Small intestine (tissue), 7 donors: ENCODE data around the gene CNOT11. TPM values are rescaled to one million over a fixed set of nuclear protein-coding genes. Genes with fewer than 3 reads are reported as not detected.

Experiments
- DNase-seq, 2 donors: peaks; one replicate each; pipeline versions ENCODE4 v3.0.0 to v3.0.0-alpha.2; 2013
- FAIRE-seq: peaks from 2 replicates; lab custom pipeline; 2012; peaks lifted over from hg19 to GRCh38; lab: Jason Lieb, UNC
- H3K27ac ChIP-seq, 3 donors: one replicate each; pipeline ENCODE4 v1.5.1; 2013; ENCODE audit warnings: low read length in 2 of 3, mild to moderate bottlenecking in 2 of 3, control low read depth in 1 of 3, inconsistent platforms in 1 of 3, low read depth in 1 of 3, moderate library complexity in 1 of 3
- H3K27me3 ChIP-seq, 3 donors: one replicate each; pipeline ENCODE4 v1.6.1; 2013; ENCODE audit warnings: low read length in 3 of 3, inconsistent platforms in 1 of 3; ENCODE audit not compliant: control insufficient read depth in 3 of 3, insufficient read depth in 3 of 3
- H3K36me3 ChIP-seq, 3 donors: one replicate each; pipeline ENCODE4 v1.6.1; 2013; ENCODE audit warnings: low read length in 3 of 3, inconsistent platforms in 1 of 3, low read depth in 1 of 3, mild to moderate bottlenecking in 1 of 3, moderate library complexity in 1 of 3; ENCODE audit not compliant: control insufficient read depth in 3 of 3, insufficient read depth in 2 of 3
- H3K4me1 ChIP-seq, 3 donors: one replicate each; pipeline ENCODE4 v1.6.1; 2013; ENCODE audit warnings: low read length in 2 of 3, inconsistent platforms in 1 of 3, low read depth in 1 of 3, mild to moderate bottlenecking in 1 of 3, moderate library complexity in 1 of 3; ENCODE audit not compliant: control insufficient read depth in 3 of 3, insufficient read depth in 2 of 3
- H3K4me3 ChIP-seq, 3 donors: one replicate each; pipeline ENCODE4 v1.5.1; 2013; ENCODE audit warnings: low read length in 3 of 3, control low read depth in 1 of 3, inconsistent platforms in 1 of 3, low read depth in 1 of 3, mild to moderate bottlenecking in 1 of 3, moderate library complexity in 1 of 3
- H3K9me3 ChIP-seq, 2 donors: one replicate each; pipeline ENCODE4 v1.6.1; 2013; ENCODE audit warnings: low read depth in 1 of 2, low read length in 1 of 2; ENCODE audit not compliant: control insufficient read depth in 2 of 2, insufficient read depth in 1 of 2
- WGBS, 3 donors: extraction: QIAGEN DNeasy Blood & Tissue Kit; methylation state at CpG; one replicate each; pipeline ENCODE4 v1.1.7; 2013; 5-methylcytosine and 5-hydroxymethylcytosine counted together
- polyA plus RNA-seq, 4 donors: library from polyadenylated mRNA; stranded (reverse) in 3 of 4; unstranded in 1 of 4; fragments of 200-250 nt in 3 of 4; fragments of 120-200 nt in 1 of 4; gene quantifications; one replicate each; pipeline versions ENCODE4 v1.2.1 to v1.2.3, GENCODE V29; 2013
- donor health status: healthy with polysubstance abuse.
- donor health status: control.
- donor health status: control.
- donor health status: Bipolar disorder and iron deficiency.
- donor health status: healthy.

The CNOT11 gene
- polyA plus RNA-seq, 4 donors = 22.4 to 53.3 (median 27.8) TPM

- H3K36me3 ChIP-seq = peaks cover 7 to 29% (median 10%) of the 10 kb centered on the region in 3 donors
- no peaks in the 10 kb centered on the region for H3K27me3 ChIP-seq
- no peaks in the 10 kb centered on the region for H3K9me3 ChIP-seq
- no peak for FAIRE-seq
- DNase-seq = no peak
- 85 to 94% (median 87%) methylated on average over 8 of the region's 8 CpGs for WGBS, 3 donors
- no peak overlapping the region for H3K4me3 ChIP-seq
- H3K27ac ChIP-seq = no peak overlapping the region
- no peaks in the 10 kb centered on the region for H3K4me1 ChIP-seq
Observed at GRCh38 chr2:101273056-101273455, 20.4 kb downstream of the CNOT11 start.

- FAIRE-seq (no peak), DNase-seq (no peak)
- WGBS, 3 donors = 91 to 95% (median 93%) methylated on average over 5 of the region's 5 CpGs
- Histone ChIP-seq H3K27ac (no peak overlapping the region), H3K4me3 (no peak overlapping the region), H3K36me3 (peaks cover 9 to 31% (median 10%) of the 10 kb centered on the region in 3 donors), H3K27me3 (no peaks in the 10 kb centered on the region), H3K4me1 (no peaks in the 10 kb centered on the region), H3K9me3 (no peaks in the 10 kb centered on the region)
Observed at GRCh38 chr2:101274142-101274541, 21.5 kb downstream of the CNOT11 start.

DNA sequence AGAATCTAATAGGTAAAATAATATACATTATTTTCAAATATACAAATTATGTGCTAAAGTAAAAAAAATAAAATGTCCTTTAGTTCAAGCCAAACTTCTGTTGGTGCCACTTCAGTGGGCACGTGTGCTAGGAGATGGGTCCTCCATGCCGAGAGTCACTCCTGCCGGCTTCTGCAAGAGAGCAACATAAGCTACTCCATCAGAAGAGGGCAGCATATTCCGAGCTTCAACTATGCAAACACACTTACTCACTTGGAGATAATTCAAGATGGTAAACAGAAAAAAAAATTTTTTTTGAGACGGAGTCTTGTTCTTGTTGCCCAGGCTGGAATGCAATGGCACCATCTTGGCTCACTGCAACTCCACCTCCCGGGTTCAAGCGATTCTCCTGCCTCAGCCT lies 24.4 kb downstream of the CNOT11 start:
- WGBS, 3 donors = 72 to 77% (median 77%) methylated on average over 7 of the region's 7 CpGs
- DNase-seq (peak in 1 of 2 donors; percentile 26), FAIRE-seq (no peak)
- Histone ChIP-seq H3K9me3 (no peaks in the 10 kb centered on the region), H3K4me3 (no peak overlapping the region), H3K36me3 (peaks cover 12 to 33% (median 13%) of the 10 kb centered on the region in 3 donors), H3K27me3 (no peaks in the 10 kb centered on the region), H3K27ac (no peak overlapping the region), H3K4me1 (no peaks in the 10 kb centered on the region)

- FAIRE-seq (no peak), DNase-seq (no peak)
- Histone ChIP-seq H3K4me1 (no peaks in the 10 kb centered on the region), H3K27ac (no peak overlapping the region), H3K9me3 (no peaks in the 10 kb centered on the region), H3K4me3 (no peak overlapping the region), H3K27me3 (no peaks in the 10 kb centered on the region), H3K36me3 (peaks cover 16 to 34% (median 18%) of the 10 kb centered on the region in 3 donors)
- WGBS, 3 donors = 80 to 90% (median 89%) methylated on average over 3 of the region's 3 CpGs
Observed at GRCh38 chr2:101278925-101279324, 26.2 kb downstream of the CNOT11 start.

GRCh38 chr2:101281482-101281881 lies 28.8 kb downstream of the CNOT11 start:
- 96 to 99% (median 98%) methylated on average over 4 of the region's 4 CpGs for WGBS, 3 donors
- FAIRE-seq = no peak

GRCh38 chr2:101282980-101283379 lies 30.3 kb downstream of the CNOT11 start:
- no peaks in the 10 kb centered on the region for H3K27me3 ChIP-seq
- peaks cover 14 to 41% (median 20%) of the 10 kb centered on the region in 3 donors for H3K36me3 ChIP-seq
- 95 to 99% (median 98%) methylated on average over 3 of the region's 3 CpGs for WGBS, 3 donors

More at GRCh38 chr2:101281482-101281881, 28.8 kb downstream of the CNOT11 start:
- Histone ChIP-seq H3K4me1 (no peaks in the 10 kb centered on the region), H3K36me3 (peaks cover 13 to 33% (median 21%) of the 10 kb centered on the region in 3 donors), H3K9me3 (no peaks in the 10 kb centered on the region), H3K4me3 (no peak overlapping the region), H3K27me3 (no peaks in the 10 kb centered on the region), H3K27ac (no peak overlapping the region)
- DNase-seq = no peak

DNA sequence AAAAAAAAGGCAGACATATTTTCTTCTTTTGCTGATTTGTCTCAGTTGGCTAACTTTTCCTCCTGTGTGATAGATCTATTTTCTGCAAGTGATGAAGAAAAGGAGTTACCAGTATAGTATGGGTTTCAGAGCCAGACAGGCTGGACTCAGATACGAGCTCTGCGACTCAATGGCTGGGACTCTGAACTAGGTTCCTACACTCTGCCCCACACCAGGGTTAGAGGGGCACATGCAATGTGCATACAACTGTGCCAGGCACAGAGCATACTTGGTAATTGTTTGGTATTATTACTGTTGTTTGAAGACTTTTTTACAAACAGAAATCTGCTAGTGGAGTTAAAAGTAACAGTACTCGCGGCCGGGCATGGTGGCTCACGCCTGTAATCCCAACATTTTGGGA lies 34.0 kb downstream of the CNOT11 start:
- FAIRE-seq (no peak), DNase-seq (no peak)
- Histone ChIP-seq H3K36me3 (peaks cover 6 to 40% (median 14%) of the 10 kb centered on the region in 3 donors), H3K27me3 (no peaks in the 10 kb centered on the region), H3K27ac (no peak overlapping the region), H3K9me3 (no peaks in the 10 kb centered on the region), H3K4me1 (no peaks in the 10 kb centered on the region), H3K4me3 (no peak overlapping the region)
- WGBS, 3 donors = 97 to 98% (median 98%) methylated on average over 6 of the region's 6 CpGs

More at GRCh38 chr2:101282980-101283379, 30.3 kb downstream of the CNOT11 start:
- DNase-seq (no peak), FAIRE-seq (no peak)
- H3K4me1 ChIP-seq = no peaks in the 10 kb centered on the region
- no peaks in the 10 kb centered on the region for H3K9me3 ChIP-seq
- no peak overlapping the region for H3K27ac ChIP-seq
- H3K4me3 ChIP-seq = no peak overlapping the region

DNA sequence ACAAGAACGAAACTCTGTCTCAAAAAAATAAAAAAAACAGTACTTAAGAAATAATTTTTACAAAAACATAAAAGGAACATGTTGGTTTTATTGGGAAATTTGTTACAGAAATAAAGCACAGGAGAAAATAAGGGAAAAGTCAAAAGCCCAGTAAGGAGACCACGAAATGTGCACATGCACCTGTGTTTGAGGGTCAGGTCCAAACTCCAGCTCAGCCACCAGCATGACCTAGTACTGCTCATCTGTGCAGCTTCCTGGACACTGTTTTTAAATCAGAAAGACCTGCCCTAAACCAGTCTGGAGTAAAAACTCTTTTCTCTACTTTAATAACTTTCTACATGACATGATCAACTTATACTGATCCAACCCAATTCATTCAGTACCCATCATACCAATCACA lies 34.6 kb downstream of the CNOT11 start:
- DNase-seq = no peak
- H3K9me3 ChIP-seq = no peaks in the 10 kb centered on the region
- no peaks in the 10 kb centered on the region for H3K4me1 ChIP-seq
- H3K4me3 ChIP-seq = no peak overlapping the region
- no peak for FAIRE-seq
- H3K36me3 ChIP-seq = peaks cover 6 to 39% (median 8%) of the 10 kb centered on the region in 3 donors
- no peak overlapping the region for H3K27ac ChIP-seq
- WGBS, 3 donors = 91 to 97% (median 93%) methylated on average over 2 of the region's 2 CpGs
- H3K27me3 ChIP-seq = no peaks in the 10 kb centered on the region

GRCh38 chr2:101290711-101291110 lies 38.0 kb downstream of the CNOT11 start:
- H3K9me3 ChIP-seq = no peaks in the 10 kb centered on the region
- FAIRE-seq (no peak), DNase-seq (no peak)
- no peak overlapping the region for H3K27ac ChIP-seq
- peaks cover 0 to 2% (median 0%) of the 10 kb centered on the region in 3 donors for H3K4me1 ChIP-seq
- no peak overlapping the region for H3K4me3 ChIP-seq
- no peaks in the 10 kb centered on the region for H3K27me3 ChIP-seq
- peaks cover 4 to 30% (median 9%) of the 10 kb centered on the region in 3 donors for H3K36me3 ChIP-seq
